Measurements from ENCODE around the gene BAG2. TPM values are rescaled to one million over a fixed set of nuclear protein-coding genes. Genes with fewer than 3 reads are reported as not detected.

Gene BAG2
- polyA plus RNA-seq, 1 donor (not counting 4 experiments of a cell fraction or from before 2014, with no cell fraction given): 1.6 TPM

DNA sequence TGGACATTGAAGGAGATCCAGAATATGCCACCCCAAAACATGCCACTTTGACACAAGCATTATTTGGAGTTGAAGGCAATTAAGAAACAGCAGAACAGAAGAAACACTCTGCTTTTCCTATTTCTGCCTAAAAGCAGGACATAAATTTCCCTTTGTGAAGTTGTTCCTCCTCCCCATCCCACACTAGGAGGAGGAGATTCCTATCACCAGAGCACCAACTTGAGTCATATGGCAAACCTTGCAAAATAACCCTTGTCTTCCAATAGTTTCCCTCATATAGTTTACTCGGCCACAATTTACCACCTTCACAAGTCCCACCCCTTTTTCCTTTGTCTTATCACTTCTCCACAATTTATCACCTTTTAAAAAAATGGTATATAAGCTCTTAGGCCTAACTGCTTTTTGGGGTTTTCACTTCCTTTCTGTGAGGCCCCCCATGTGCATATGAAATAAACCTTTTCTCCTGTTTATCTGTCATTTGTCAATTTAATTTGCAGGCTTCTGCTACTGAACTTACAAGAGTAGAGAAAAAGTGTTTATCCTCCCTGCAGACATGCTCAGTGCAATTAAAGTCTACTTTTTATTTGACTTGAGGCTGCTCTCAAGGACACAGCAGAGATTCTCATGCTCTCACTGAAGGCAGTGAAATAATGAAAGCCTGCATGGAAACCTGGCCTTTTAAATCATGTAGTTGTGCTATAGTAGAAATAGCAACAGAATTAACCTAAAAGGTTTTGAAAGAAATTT is 52.8 kb downstream of the BAG2 start:
- H3K9me3 ChIP-seq (ENCODE audit: control insufficient read depth, low read depth, low read length): no peaks in the 10 kb centered on the region
- H3K79me2 ChIP-seq (ENCODE audit: control insufficient read depth, insufficient read depth, low read length): peaks cover 14% of the 10 kb centered on the region
- FAIRE-seq: peak; percentile 41
- no peak for TF ChIP-seq CTCF (optimal IDR thresholded peaks at IDR 0.05 in 1 of 3, IDR thresholded peaks at IDR 0.05 in 1 of 3, conservative IDR thresholded peaks at IDR 0.05 in 1 of 3; ENCODE audit: extremely low read depth in 1 of 3, insufficient read depth in 2 of 3, low read length in 3 of 3)
- no peaks in the 10 kb centered on the region for H3K36me3 ChIP-seq (ENCODE audit: control insufficient read depth in 2 of 2, extremely low read depth in 1 of 2, insufficient read depth in 2 of 2, low read length in 2 of 2)
- no peak overlapping the region for H3K9ac ChIP-seq (ENCODE audit: control insufficient read depth, extremely low read depth, insufficient read depth, low read length)
- no peaks in the 10 kb centered on the region for H3K9me1 ChIP-seq (ENCODE audit: control insufficient read depth, extremely low read depth, insufficient read depth, low read length)
- no peak overlapping the region for H3K4me2 ChIP-seq (ENCODE audit: control insufficient read depth, extremely low read depth, insufficient read depth, low read depth, low read length)
- DNase-seq (ENCODE audit: low read depth, low spot score): no peak
- no peak overlapping the region for H3K4me3 ChIP-seq (ENCODE audit: control insufficient read depth in 2 of 3, extremely low read depth in 1 of 3, insufficient read depth in 2 of 3, low read depth in 1 of 3, low read length in 3 of 3)
- H3K27ac ChIP-seq (ENCODE audit: control insufficient read depth, insufficient read depth, low read length): no peak overlapping the region
- peaks cover 20% of the 10 kb centered on the region for H3K4me1 ChIP-seq (ENCODE audit: control insufficient read depth, extremely low read depth, insufficient read depth, low read length)
- dilution Hi-C loops (cut with MboI; ENCODE audit: extremely low pct_ligation_motif_present, low sequenced_read_pairs): no loop called here
- H3K27me3 ChIP-seq (ENCODE audit: control insufficient read depth, extremely low read depth, insufficient read depth, low read length): no peaks in the 10 kb centered on the region
- H4K20me1 ChIP-seq (ENCODE audit: control insufficient read depth, extremely low read depth, insufficient read depth, low read length): no peaks in the 10 kb centered on the region
- H2AFZ ChIP-seq (ENCODE audit: control insufficient read depth, low read length): no peak overlapping the region

DNA sequence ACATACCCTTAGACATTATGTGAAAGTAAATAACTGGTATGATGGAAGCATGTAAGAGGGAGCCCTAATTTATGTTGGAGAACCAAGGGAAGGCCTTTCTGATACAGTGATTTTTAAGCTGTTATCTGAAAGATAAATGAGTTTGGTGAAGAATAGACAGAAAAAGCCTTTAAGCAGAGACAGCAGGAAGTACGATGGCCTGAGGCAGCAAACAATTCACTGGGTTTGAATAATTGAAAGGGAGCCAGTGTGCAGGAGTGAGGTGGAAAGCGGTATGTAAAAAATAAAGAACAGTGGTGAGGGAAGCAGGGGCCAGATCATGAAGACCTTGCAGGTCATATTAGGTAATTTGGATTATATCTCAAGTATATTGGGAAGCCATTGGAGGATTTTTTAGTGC is 54.1 kb downstream of the BAG2 start:
- H3K4me3 ChIP-seq (ENCODE audit: control insufficient read depth in 2 of 3, extremely low read depth in 1 of 3, insufficient read depth in 2 of 3, low read depth in 1 of 3, low read length in 3 of 3): no peak overlapping the region
- H3K4me2 ChIP-seq (ENCODE audit: control insufficient read depth, extremely low read depth, insufficient read depth, low read depth, low read length): no peak overlapping the region
- H3K9me1 ChIP-seq (ENCODE audit: control insufficient read depth, extremely low read depth, insufficient read depth, low read length): no peaks in the 10 kb centered on the region
- no peaks in the 10 kb centered on the region for H4K20me1 ChIP-seq (ENCODE audit: control insufficient read depth, extremely low read depth, insufficient read depth, low read length)
- DNase-seq (ENCODE audit: low read depth, low spot score) (no peak), FAIRE-seq (peak; percentile 56)
- no peaks in the 10 kb centered on the region for H3K27me3 ChIP-seq (ENCODE audit: control insufficient read depth, extremely low read depth, insufficient read depth, low read length)
- TF ChIP-seq CTCF (optimal IDR thresholded peaks at IDR 0.05 in 1 of 3, IDR thresholded peaks at IDR 0.05 in 1 of 3, conservative IDR thresholded peaks at IDR 0.05 in 1 of 3; ENCODE audit: extremely low read depth in 1 of 3, insufficient read depth in 2 of 3, low read length in 3 of 3): no peak
- TF ChIP-seq EZH2 (IDR thresholded peaks at IDR 0.05; ENCODE audit: low read length): no peak
- H3K36me3 ChIP-seq (ENCODE audit: control insufficient read depth in 2 of 2, extremely low read depth in 1 of 2, insufficient read depth in 2 of 2, low read length in 2 of 2): no peaks in the 10 kb centered on the region
- no peak overlapping the region for H2AFZ ChIP-seq (ENCODE audit: control insufficient read depth, low read length)
- H3K9ac ChIP-seq (ENCODE audit: control insufficient read depth, extremely low read depth, insufficient read depth, low read length): no peak overlapping the region
- H3K9me3 ChIP-seq (ENCODE audit: control insufficient read depth, low read depth, low read length): no peaks in the 10 kb centered on the region
- H3K27ac ChIP-seq (ENCODE audit: control insufficient read depth, insufficient read depth, low read length): no peak overlapping the region
- peaks cover 13% of the 10 kb centered on the region for H3K4me1 ChIP-seq (ENCODE audit: control insufficient read depth, extremely low read depth, insufficient read depth, low read length)
- peaks cover 3% of the 10 kb centered on the region for H3K79me2 ChIP-seq (ENCODE audit: control insufficient read depth, insufficient read depth, low read length)
- dilution Hi-C loops (cut with MboI; ENCODE audit: extremely low pct_ligation_motif_present, low sequenced_read_pairs): no loop called here

Other genes starting within 250 kb of the BAG2 start
- 0.77 to 1.0 TPM (median 0.77 TPM) in 3 replicates for gene BEND6, start 217.2 kb upstream of the BAG2 start, polyA plus RNA-seq
- 3.0 to 8.2 TPM (median 3.7 TPM) in 3 replicates for gene KIAA1586, start 125.6 kb upstream of the BAG2 start, polyA plus RNA-seq
- 22.1 to 32.1 TPM (median 26.1 TPM) in 3 replicates for gene ZNF451, start 82.1 kb upstream of the BAG2 start, polyA plus RNA-seq
- 7.3 to 14.6 TPM (median 10.0 TPM) in 3 replicates for gene RAB23, start 50.0 kb downstream of the BAG2 start, polyA plus RNA-seq
- gene PRIM2, start 145.3 kb downstream of the BAG2 start, polyA plus RNA-seq: 6.0 to 12.8 TPM (median 10.0 TPM) in 3 replicates